ENCODE data around the gene RERE. TPM values are rescaled to one million over a fixed set of nuclear protein-coding genes. Genes with fewer than 3 reads are reported as not detected.
A peak's percentile ranks its signal among the peaks of the same experiment; 100 is the strongest.

RERE gene
- total and polyA plus RNA-seq, 5 donors: 72.4 to 175 (median 161) TPM

GRCh38 chr1:8468751-8469150 lies 348.7 kb downstream of the RERE start:
- Histone ChIP-seq H3K4me1 (ENCODE audit: control insufficient read depth, insufficient read depth, low read length) (peaks cover 6% of the 10 kb centered on the region), H3K9me3 (ENCODE audit: control insufficient read depth, low read length) (no peaks in the 10 kb centered on the region), H3K4me3 (ENCODE audit: low read length) (no peak overlapping the region), H3K27me3 (ENCODE audit: control insufficient read depth, insufficient read depth) (no peaks in the 10 kb centered on the region), H3K27ac (ENCODE audit: low read length) (no peak overlapping the region)
- intact Hi-C loops (cut with DNase I): no loop called here
- ATAC-seq: no peak
- DNase-seq: no peak
- 91% methylated on average over 4 of the region's 4 CpGs for WGBS

GRCh38 chr1:8467308-8467707 lies 350.1 kb downstream of the RERE start:
- H3K27ac ChIP-seq (ENCODE audit: low read length): no peak overlapping the region
- H3K4me3 ChIP-seq (ENCODE audit: low read length): no peak overlapping the region
- 72% methylated on average over 3 of the region's 3 CpGs for WGBS
- H3K4me1 ChIP-seq (ENCODE audit: control insufficient read depth, insufficient read depth, low read length): peaks cover 13% of the 10 kb centered on the region
- ATAC-seq (no peak), DNase-seq (no peak)
- intact Hi-C loops (cut with DNase I): no loop called here
- H3K9me3 ChIP-seq (ENCODE audit: control insufficient read depth, low read length): no peaks in the 10 kb centered on the region
- no peaks in the 10 kb centered on the region for H3K27me3 ChIP-seq (ENCODE audit: control insufficient read depth, insufficient read depth)

- no peak for ATAC-seq
- peaks cover 16% of the 10 kb centered on the region for H3K4me1 ChIP-seq (ENCODE audit: control insufficient read depth, insufficient read depth, low read length)
- H3K4me3 ChIP-seq (ENCODE audit: low read length): no peak overlapping the region
Observed at GRCh38 chr1:8465692-8466091, 351.7 kb downstream of the RERE start.

GRCh38 chr1:8465013-8465412 lies 352.4 kb downstream of the RERE start:
- DNase-seq (no peak), ATAC-seq (peak in 1 of 2 donors; percentile 19)
- intact Hi-C loops (cut with DNase I): no loop called here
- Histone ChIP-seq H3K27ac (ENCODE audit: low read length) (no peak overlapping the region), H3K4me3 (ENCODE audit: low read length) (no peak overlapping the region), H3K4me1 (ENCODE audit: control insufficient read depth, insufficient read depth, low read length) (peaks cover 17% of the 10 kb centered on the region), H3K9me3 (ENCODE audit: control insufficient read depth, low read length) (no peaks in the 10 kb centered on the region), H3K27me3 (ENCODE audit: control insufficient read depth, insufficient read depth) (no peaks in the 10 kb centered on the region)
- WGBS: 75% methylated on average over 5 of the region's 5 CpGs

More at GRCh38 chr1:8465692-8466091, 351.7 kb downstream of the RERE start:
- peak in 1 of 3 donors; percentile 56 for DNase-seq
- Histone ChIP-seq H3K27ac (ENCODE audit: low read length) (no peak overlapping the region), H3K9me3 (ENCODE audit: control insufficient read depth, low read length) (no peaks in the 10 kb centered on the region), H3K27me3 (ENCODE audit: control insufficient read depth, insufficient read depth) (no peaks in the 10 kb centered on the region)
- WGBS: 77% methylated on average over 13 of the region's 13 CpGs
- intact Hi-C loops (cut with DNase I): no loop called here

- H3K27ac ChIP-seq (ENCODE audit: low read length): peak overlapping the region; percentile 42
- H3K4me3 ChIP-seq (ENCODE audit: low read length): no peak overlapping the region
- H3K9me3 ChIP-seq (ENCODE audit: control insufficient read depth, low read length): no peaks in the 10 kb centered on the region
- DNase-seq (no peak), ATAC-seq (peak in 1 of 2 donors; percentile 26)
- 66% methylated on average over 4 of the region's 4 CpGs for WGBS
- H3K27me3 ChIP-seq (ENCODE audit: control insufficient read depth, insufficient read depth): no peaks in the 10 kb centered on the region
- H3K4me1 ChIP-seq (ENCODE audit: control insufficient read depth, insufficient read depth, low read length): peaks cover 17% of the 10 kb centered on the region
- intact Hi-C loops (cut with DNase I): no loop called here
Observed at GRCh38 chr1:8464377-8464776, 353.1 kb downstream of the RERE start.

GRCh38 chr1:8463144-8463927 lies 354.1 kb downstream of the RERE start:
- ATAC-seq: peak; percentile 54 to 68

GRCh38 chr1:8462371-8462892 lies 355.0 kb downstream of the RERE start:
- WGBS: 77% methylated on average over 13 of the region's 13 CpGs
- no peak overlapping the region for H3K4me3 ChIP-seq (ENCODE audit: low read length)

More at GRCh38 chr1:8463144-8463927, 354.1 kb downstream of the RERE start:
- no peaks in the 10 kb centered on the region for H3K9me3 ChIP-seq (ENCODE audit: control insufficient read depth, low read length)
- peak in 1 of 3 donors; percentile 60 for DNase-seq
- peak overlapping the region; percentile 99 for H3K27ac ChIP-seq (ENCODE audit: low read length)
- no peaks in the 10 kb centered on the region for H3K27me3 ChIP-seq (ENCODE audit: control insufficient read depth, insufficient read depth)
- intact Hi-C loops (cut with DNase I): no loop called here
- H3K4me1 ChIP-seq (ENCODE audit: control insufficient read depth, insufficient read depth, low read length): peaks cover 17% of the 10 kb centered on the region
- H3K4me3 ChIP-seq (ENCODE audit: low read length): no peak overlapping the region
- 16% methylated on average over 8 of the region's 8 CpGs for WGBS

GRCh38 chr1:8461351-8462110 lies 355.9 kb downstream of the RERE start:
- Histone ChIP-seq H3K9me3 (ENCODE audit: control insufficient read depth, low read length) (no peaks in the 10 kb centered on the region), H3K27me3 (ENCODE audit: control insufficient read depth, insufficient read depth) (no peaks in the 10 kb centered on the region), H3K4me3 (ENCODE audit: low read length) (no peak overlapping the region), H3K27ac (ENCODE audit: low read length) (no peak overlapping the region), H3K4me1 (ENCODE audit: control insufficient read depth, insufficient read depth, low read length) (peaks cover 21% of the 10 kb centered on the region)
- intact Hi-C loops (cut with DNase I): no loop called here
- DNase-seq: no peak
- no peak for ATAC-seq
- 62% methylated on average over 5 of the region's 5 CpGs for WGBS

More at GRCh38 chr1:8462371-8462892, 355.0 kb downstream of the RERE start:
- no peaks in the 10 kb centered on the region for H3K27me3 ChIP-seq (ENCODE audit: control insufficient read depth, insufficient read depth)
- peak overlapping the region; percentile 38 for H3K27ac ChIP-seq (ENCODE audit: low read length)
- no peaks in the 10 kb centered on the region for H3K9me3 ChIP-seq (ENCODE audit: control insufficient read depth, low read length)
- DNase-seq (peak in 1 of 3 donors; percentile 23), ATAC-seq (peak in 1 of 2 donors; percentile 23)
- H3K4me1 ChIP-seq (ENCODE audit: control insufficient read depth, insufficient read depth, low read length): peaks cover 19% of the 10 kb centered on the region
- intact Hi-C loops (cut with DNase I): no loop called here

- ATAC-seq: no peak
- 83% methylated on average over 5 of the region's 5 CpGs for WGBS
- DNase-seq: no peak
- intact Hi-C loops (cut with DNase I): no loop called here
- Histone ChIP-seq H3K27me3 (ENCODE audit: control insufficient read depth, insufficient read depth) (no peaks in the 10 kb centered on the region), H3K9me3 (ENCODE audit: control insufficient read depth, low read length) (no peaks in the 10 kb centered on the region), H3K4me1 (ENCODE audit: control insufficient read depth, insufficient read depth, low read length) (peaks cover 23% of the 10 kb centered on the region), H3K4me3 (ENCODE audit: low read length) (no peak overlapping the region), H3K27ac (ENCODE audit: low read length) (peak overlapping the region; percentile 9)
Observed at GRCh38 chr1:8460784-8461183, 356.7 kb downstream of the RERE start.

GRCh38 chr1:8460132-8460544 lies 357.3 kb downstream of the RERE start:
- DNase-seq (no peak), ATAC-seq (no peak)
- Histone ChIP-seq H3K27ac (ENCODE audit: low read length) (no peak overlapping the region), H3K4me1 (ENCODE audit: control insufficient read depth, insufficient read depth, low read length) (peaks cover 25% of the 10 kb centered on the region), H3K27me3 (ENCODE audit: control insufficient read depth, insufficient read depth) (no peaks in the 10 kb centered on the region), H3K9me3 (ENCODE audit: control insufficient read depth, low read length) (no peaks in the 10 kb centered on the region), H3K4me3 (ENCODE audit: low read length) (no peak overlapping the region)
- intact Hi-C loops (cut with DNase I): no loop called here
- 83% methylated on average over 4 of the region's 4 CpGs for WGBS

- ATAC-seq (no peak), DNase-seq (no peak)
- Histone ChIP-seq H3K27ac (ENCODE audit: low read length) (no peak overlapping the region), H3K9me3 (ENCODE audit: control insufficient read depth, low read length) (no peaks in the 10 kb centered on the region), H3K27me3 (ENCODE audit: control insufficient read depth, insufficient read depth) (no peaks in the 10 kb centered on the region), H3K4me3 (ENCODE audit: low read length) (no peak overlapping the region), H3K4me1 (ENCODE audit: control insufficient read depth, insufficient read depth, low read length) (peaks cover 20% of the 10 kb centered on the region)
- intact Hi-C loops (cut with DNase I): no loop called here
- WGBS: 87% methylated on average over 3 of the region's 3 CpGs
Observed at GRCh38 chr1:8458607-8459006, 358.8 kb downstream of the RERE start.

Data from right cardiac atrium (tissue), 5 donors.